Frontal cortex (tissue), 1 donor: Measurements from ENCODE around the gene ANGPTL2. TPM values are rescaled to one million over a fixed set of nuclear protein-coding genes. Genes with fewer than 3 reads are reported as not detected.

ENCODE experiments used
- total RNA-seq: library from RNA; depleted of rRNA; stranded (reverse); fragments of >200 nt; gene quantifications from one replicate; pipeline ENCODE4 v1.2.3, GENCODE V29; 2014

The ANGPTL2 gene
- total RNA-seq, 1 donor from 2014 or later, result 2.0 TPM

Other genes with a start within 250 kb of the ANGPTL2 start
- gene RALGPS1, start 207.9 kb downstream of the ANGPTL2 start, total RNA-seq, result 53.8 TPM
- 59.1 TPM for gene GARNL3, start 142.1 kb upstream of the ANGPTL2 start, total RNA-seq